ENCODE results near the gene EVX2. TPM values are rescaled to one million over a fixed set of nuclear protein-coding genes. Genes with fewer than 3 reads are reported as not detected.

Gene EVX2
- total and polyA plus RNA-seq, 8 donors, result not detected

- H3K4me3 ChIP-seq, result no peak overlapping the region
Measured at GRCh38 chr2:176126929-176127773, 43.4 kb upstream of the EVX2 start.

GRCh38 chr2:176125772-176126054 is 42.0 kb upstream of the EVX2 start:
- TF ChIP-seq POLR2AphosphoS5 (IDR thresholded peaks at IDR 0.05) (no peak), CTCF (IDR thresholded peaks at IDR 0.05) (no peak), EP300 (IDR thresholded peaks at IDR 0.05) (no peak), POLR2A (IDR thresholded peaks at IDR 0.05) (no peak)
- intact Hi-C loops (cut with DNase I; ENCODE audit: low total_unique reads), result loop anchor here (5.0 to 10.0 kb wide), 2 partner anchors 529 to 1022 kb away; no protein-coding TSS in a partner anchor
- no peak overlapping the region for H3K27ac ChIP-seq
- no peaks in the 10 kb centered on the region for H3K36me3 ChIP-seq
- DNase-seq, result no peak
- peaks cover 54 to 100% (median 93%) of the 10 kb centered on the region in 3 donors for H3K27me3 ChIP-seq
- H3K4me1 ChIP-seq, result peaks cover 28 to 57% (median 42%) of the 10 kb centered on the region in 4 donors
- H3K9me3 ChIP-seq, result peaks cover 0 to 42% (median 0%) of the 10 kb centered on the region in 4 donors
- 13 to 24% (median 15%) methylated on average over 6 of the region's 6 CpGs for WGBS, 5 donors
- no peak overlapping the region for H3K4me3 ChIP-seq

More at GRCh38 chr2:176126929-176127773, 43.4 kb upstream of the EVX2 start:
- TF ChIP-seq POLR2AphosphoS5 (IDR thresholded peaks at IDR 0.05) (no peak), EP300 (IDR thresholded peaks at IDR 0.05) (no peak), CTCF (IDR thresholded peaks at IDR 0.05) (peak in 5 of 7 experiments; percentile 62 to 97 (median 87)), POLR2A (IDR thresholded peaks at IDR 0.05) (no peak)
- WGBS, 5 donors, result 3 to 5% (median 4%) methylated on average over 13 of the region's 13 CpGs
- H3K27me3 ChIP-seq, result peaks cover 57 to 100% (median 93%) of the 10 kb centered on the region in 3 donors
- intact Hi-C loops (cut with DNase I; ENCODE audit: low total_unique reads), result loop anchor here (5.0 to 10.0 kb wide), 2 partner anchors 528 to 1020 kb away; no protein-coding TSS in a partner anchor
- H3K4me1 ChIP-seq, result peaks cover 28 to 57% (median 42%) of the 10 kb centered on the region in 4 donors
- H3K36me3 ChIP-seq, result no peaks in the 10 kb centered on the region
- peak; percentile 74 to 87 for DNase-seq
- H3K9me3 ChIP-seq, result peaks cover 0 to 34% (median 2%) of the 10 kb centered on the region in 4 donors
- no peak overlapping the region for H3K27ac ChIP-seq

GRCh38 chr2:176124947-176125771 is 41.4 kb upstream of the EVX2 start:
- 14 to 28% (median 18%) methylated on average over 5 to 9 of the region's 9 CpGs for WGBS, 5 donors
- Histone ChIP-seq H3K4me3 (no peak overlapping the region), H3K27me3 (peaks cover 55 to 100% (median 93%) of the 10 kb centered on the region in 3 donors)

More at GRCh38 chr2:176124947-176125771, 41.4 kb upstream of the EVX2 start:
- Histone ChIP-seq H3K9me3 (peaks cover 0 to 37% (median 0%) of the 10 kb centered on the region in 4 donors), H3K36me3 (no peaks in the 10 kb centered on the region), H3K27ac (no peak overlapping the region), H3K4me1 (peaks cover 23 to 52% (median 37%) of the 10 kb centered on the region in 4 donors)
- TF ChIP-seq POLR2A (IDR thresholded peaks at IDR 0.05), result no peak
- TF ChIP-seq EP300 (IDR thresholded peaks at IDR 0.05), result no peak
- TF ChIP-seq CTCF (IDR thresholded peaks at IDR 0.05), result no peak
- TF ChIP-seq POLR2AphosphoS5 (IDR thresholded peaks at IDR 0.05), result no peak
- DNase-seq, result no peak
- intact Hi-C loops (cut with DNase I; ENCODE audit: low total_unique reads), result loop anchor here (5.0 to 10.0 kb wide), 2 partner anchors 530 to 1022 kb away; no protein-coding TSS in a partner anchor

Data from stomach (tissue), 9 donors.